ENCODE results near the gene ROBO2. TPM values are rescaled to one million over a fixed set of nuclear protein-coding genes. Genes with fewer than 3 reads are reported as not detected.

Gene ROBO2
- total RNA-seq, 1 experiment from 2014 or later = 0.16 TPM

DNA sequence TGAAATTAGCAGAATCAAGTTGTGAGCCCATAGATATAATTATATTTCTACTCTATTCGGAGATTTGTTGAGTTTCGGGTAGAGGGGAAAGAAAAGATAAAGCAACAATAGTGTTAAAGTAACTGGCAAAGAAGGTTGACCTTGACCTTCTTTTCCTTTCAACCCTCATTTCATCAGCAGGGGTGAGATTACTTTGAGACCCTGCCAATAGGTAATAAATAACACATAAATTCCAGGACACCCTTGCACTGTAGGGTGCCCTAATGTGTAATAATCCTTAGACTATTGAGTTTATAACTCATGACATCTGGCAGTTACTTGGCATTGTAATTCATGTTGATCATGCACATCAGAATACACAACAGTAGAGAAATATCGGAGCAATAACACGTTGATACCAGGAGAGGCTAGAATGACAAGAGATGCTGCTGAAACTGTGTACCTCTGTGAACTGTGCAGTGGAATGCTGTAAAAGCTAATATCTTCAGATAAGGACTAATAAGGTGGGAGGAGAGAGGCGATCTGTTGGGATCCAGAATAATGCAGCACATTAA, 426.7 kb downstream of the ROBO2 start:
- H3K27me3 ChIP-seq (replicated peaks; ENCODE audit: control insufficient read depth, insufficient read depth, low read length) = no peaks in the 10 kb centered on the region
- Mint-ChIP-seq H3K4me3 (ENCODE audit: unreplicated experiment) (no peak overlapping the region), H3K4me1 (ENCODE audit: low read depth, unreplicated experiment) (no peaks in the 10 kb centered on the region), H3K27ac (ENCODE audit: unreplicated experiment) (no peak overlapping the region), H3K27me3 (ENCODE audit: insufficient read depth, unreplicated experiment) (no peaks in the 10 kb centered on the region), H3K36me3 (ENCODE audit: insufficient read depth, unreplicated experiment) (no peaks in the 10 kb centered on the region), H3K9me3 (ENCODE audit: unreplicated experiment) (no peaks in the 10 kb centered on the region)
- no peak overlapping the region for H3K4me3 ChIP-seq (ENCODE audit: low read depth, low read length)
- BruUV-seq (replicated peaks) = no TSS peak
- H3K36me3 ChIP-seq (ENCODE audit: control insufficient read depth, insufficient read depth, low read length) = no peaks in the 10 kb centered on the region
- no peak for DNase-seq
- intact Hi-C loops (cut with micrococcal nuclease; ENCODE audit: unreplicated experiment) = no loop called here
- POLR2A ChIA-PET = no interaction called here
- no peaks in the 10 kb centered on the region for H3K9me3 ChIP-seq
- H3K4me1 ChIP-seq = no peaks in the 10 kb centered on the region
- CTCF ChIA-PET = no interaction called here
- TF ChIP-seq, protein P1, sequence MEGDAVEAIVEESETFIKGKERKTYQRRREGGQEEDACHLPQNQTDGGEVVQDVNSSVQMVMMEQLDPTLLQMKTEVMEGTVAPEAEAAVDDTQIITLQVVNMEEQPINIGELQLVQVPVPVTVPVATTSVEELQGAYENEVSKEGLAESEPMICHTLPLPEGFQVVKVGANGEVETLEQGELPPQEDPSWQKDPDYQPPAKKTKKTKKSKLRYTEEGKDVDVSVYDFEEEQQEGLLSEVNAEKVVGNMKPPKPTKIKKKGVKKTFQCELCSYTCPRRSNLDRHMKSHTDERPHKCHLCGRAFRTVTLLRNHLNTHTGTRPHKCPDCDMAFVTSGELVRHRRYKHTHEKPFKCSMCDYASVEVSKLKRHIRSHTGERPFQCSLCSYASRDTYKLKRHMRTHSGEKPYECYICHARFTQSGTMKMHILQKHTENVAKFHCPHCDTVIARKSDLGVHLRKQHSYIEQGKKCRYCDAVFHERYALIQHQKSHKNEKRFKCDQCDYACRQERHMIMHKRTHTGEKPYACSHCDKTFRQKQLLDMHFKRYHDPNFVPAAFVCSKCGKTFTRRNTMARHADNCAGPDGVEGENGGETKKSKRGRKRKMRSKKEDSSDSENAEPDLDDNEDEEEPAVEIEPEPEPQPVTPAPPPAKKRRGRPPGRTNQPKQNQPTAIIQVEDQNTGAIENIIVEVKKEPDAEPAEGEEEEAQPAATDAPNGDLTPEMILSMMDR (IDR thresholded peaks at IDR 0.05; ENCODE audit: insufficient read depth in 1 of 2, low read depth in 1 of 2, low read length in 1 of 2, severe bottlenecking in 1 of 2, unreplicated experiment in 1 of 2) = no peak

DNA sequence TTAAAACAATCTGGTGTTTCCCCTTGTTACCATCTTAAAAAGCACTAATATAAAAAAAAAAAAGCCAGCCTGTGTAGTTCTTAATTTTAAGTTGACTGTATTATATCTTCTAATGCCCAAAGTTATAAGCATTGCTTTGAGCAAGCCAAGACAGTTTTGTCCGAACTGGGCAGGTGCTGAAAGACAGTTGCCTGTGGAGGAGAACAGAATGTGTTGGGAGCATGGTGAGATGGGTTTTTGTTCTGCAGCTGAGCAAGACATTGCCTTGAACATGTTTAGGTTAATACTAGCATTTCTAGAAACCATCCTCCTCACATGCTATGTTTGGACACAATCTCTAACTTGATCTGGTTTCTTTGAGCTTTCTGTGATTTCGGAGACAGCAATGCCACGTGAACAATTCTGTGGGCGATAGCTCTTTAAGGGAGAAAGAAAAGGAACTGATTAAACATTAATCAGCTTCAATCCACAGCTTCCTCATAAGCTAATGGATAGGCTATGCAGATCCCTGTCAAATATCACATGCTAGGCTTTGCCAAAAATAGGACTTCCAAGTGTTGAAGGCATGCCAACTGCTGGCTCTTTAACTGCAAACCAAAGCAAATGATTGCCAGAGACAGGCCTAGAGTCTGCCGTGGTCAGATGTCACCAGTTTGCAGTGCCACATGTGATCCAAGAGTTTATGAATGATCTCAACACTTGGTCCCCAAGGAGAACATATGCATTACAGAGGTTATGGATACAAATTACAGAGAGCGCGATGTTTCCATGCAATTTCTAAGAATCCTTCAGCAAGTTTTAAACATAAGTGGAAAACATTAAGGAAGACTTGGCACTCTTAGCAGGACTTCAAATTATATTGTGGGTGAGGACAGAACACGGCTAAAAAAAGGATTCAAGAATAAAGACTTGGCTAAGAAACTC, 428.1 kb downstream of the ROBO2 start:
- no peaks in the 10 kb centered on the region for H3K9me3 ChIP-seq
- no peak overlapping the region for H3K4me3 ChIP-seq (ENCODE audit: low read depth, low read length)
- H3K4me1 Mint-ChIP-seq (ENCODE audit: low read depth, unreplicated experiment) = no peaks in the 10 kb centered on the region
- intact Hi-C loops (cut with micrococcal nuclease; ENCODE audit: unreplicated experiment) = no loop called here
- TF ChIP-seq, protein P1 (IDR thresholded peaks at IDR 0.05; ENCODE audit: insufficient read depth in 1 of 2, low read depth in 1 of 2, low read length in 1 of 2, severe bottlenecking in 1 of 2, unreplicated experiment in 1 of 2) = no peak
- H3K36me3 ChIP-seq (ENCODE audit: control insufficient read depth, insufficient read depth, low read length) = no peaks in the 10 kb centered on the region
- ChIA-PET CTCF (no interaction called here), POLR2A (no interaction called here)
- no peaks in the 10 kb centered on the region for H3K27me3 ChIP-seq (replicated peaks; ENCODE audit: control insufficient read depth, insufficient read depth, low read length)
- H3K36me3 Mint-ChIP-seq (ENCODE audit: insufficient read depth, unreplicated experiment) = no peaks in the 10 kb centered on the region
- no peaks in the 10 kb centered on the region for H3K27me3 Mint-ChIP-seq (ENCODE audit: insufficient read depth, unreplicated experiment)
- no peak for DNase-seq
- H3K27ac Mint-ChIP-seq (ENCODE audit: unreplicated experiment) = no peak overlapping the region
- no peaks in the 10 kb centered on the region for H3K9me3 Mint-ChIP-seq (ENCODE audit: unreplicated experiment)
- BruUV-seq (replicated peaks) = no TSS peak
- H3K4me1 ChIP-seq = no peaks in the 10 kb centered on the region
- H3K4me3 Mint-ChIP-seq (ENCODE audit: unreplicated experiment) = no peak overlapping the region

DNA sequence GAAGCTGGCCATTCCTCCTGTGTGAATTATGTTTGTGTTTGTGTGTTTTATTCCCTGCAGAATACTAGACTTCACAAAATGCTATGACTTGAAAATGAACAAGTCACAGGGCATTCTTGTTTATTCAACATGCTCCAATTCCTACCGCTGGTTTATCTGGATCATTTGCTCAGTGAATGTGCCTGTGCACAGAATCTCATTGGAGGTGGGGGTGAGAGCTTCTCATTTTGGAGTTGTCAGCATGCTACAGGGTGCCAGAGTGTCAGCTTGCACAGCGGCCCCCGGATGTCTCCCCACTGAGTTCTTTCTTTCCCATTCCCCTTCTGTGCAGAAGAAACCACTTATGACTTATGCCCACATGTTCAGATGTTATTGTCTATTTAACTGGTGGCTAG, 428.7 kb downstream of the ROBO2 start:
- POLR2A ChIA-PET = no interaction called here
- no peak overlapping the region for H3K4me3 Mint-ChIP-seq (ENCODE audit: unreplicated experiment)

More for the DNA sequence above, 428.7 kb downstream of the ROBO2 start:
- Mint-ChIP-seq H3K27ac (ENCODE audit: unreplicated experiment) (no peak overlapping the region), H3K36me3 (ENCODE audit: insufficient read depth, unreplicated experiment) (no peaks in the 10 kb centered on the region), H3K4me1 (ENCODE audit: low read depth, unreplicated experiment) (no peaks in the 10 kb centered on the region), H3K9me3 (ENCODE audit: unreplicated experiment) (no peaks in the 10 kb centered on the region), H3K27me3 (ENCODE audit: insufficient read depth, unreplicated experiment) (no peaks in the 10 kb centered on the region)
- CTCF ChIA-PET = interaction anchor here (0.9 kb wide), 1 partner anchor 120 kb away, joined by 3 read pairs; no protein-coding TSS in a partner anchor
- no peak for DNase-seq
- TF ChIP-seq, protein P1 (IDR thresholded peaks at IDR 0.05; ENCODE audit: insufficient read depth in 1 of 2, low read depth in 1 of 2, low read length in 1 of 2, severe bottlenecking in 1 of 2, unreplicated experiment in 1 of 2) = no peak
- Histone ChIP-seq H3K36me3 (ENCODE audit: control insufficient read depth, insufficient read depth, low read length) (no peaks in the 10 kb centered on the region), H3K9me3 (no peaks in the 10 kb centered on the region), H3K4me1 (no peaks in the 10 kb centered on the region), H3K4me3 (ENCODE audit: low read depth, low read length) (no peak overlapping the region), H3K27me3 (replicated peaks; ENCODE audit: control insufficient read depth, insufficient read depth, low read length) (no peaks in the 10 kb centered on the region)
- no TSS peak for BruUV-seq (replicated peaks)
- intact Hi-C loops (cut with micrococcal nuclease; ENCODE audit: unreplicated experiment) = loop anchor here (1.0 kb wide), 1 partner anchor 120 kb away; no protein-coding TSS in a partner anchor

All from Caco-2 (cell line).